Activated CD8-positive, alpha-beta memory T cell treated with anti-CD3 and anti-CD28 coated beads for 48 hours (primary cell): ENCODE results near the gene BPI.
"Not testable (repeated sequence)": the region's sequence is repeated elsewhere in the genome, so short reads cannot be mapped to it uniquely, and the experiment has no call there.

Experiments
- DNase-seq, 3 experiments: peaks; one replicate each; pipeline ENCODE4 v3.0.0-alpha.2; 2020; ENCODE audit warnings: low read depth in 2 of 3, low spot score in 2 of 3

Gene BPI

DNA sequence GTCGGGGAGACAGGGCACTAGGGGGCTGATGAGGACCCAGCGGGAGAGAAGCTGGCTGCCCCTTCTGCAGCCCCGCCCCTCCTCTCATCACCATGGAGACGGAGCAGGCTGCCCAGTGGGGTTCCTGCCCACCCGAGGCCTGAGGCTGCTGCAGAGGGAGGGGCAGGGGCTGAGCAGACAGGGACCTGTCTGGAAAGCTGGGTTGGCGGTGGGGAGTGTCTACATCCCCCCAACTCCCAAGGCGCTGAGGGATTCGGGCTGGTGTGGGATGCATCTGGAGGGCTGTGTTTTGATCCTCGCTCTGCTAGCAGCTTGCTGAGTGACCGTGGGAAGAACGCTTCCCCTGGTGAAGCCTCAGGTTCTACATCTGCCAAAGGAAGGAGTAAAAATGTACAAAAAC is 1.2 kb upstream of the BPI start:
- no peak for DNase-seq

GRCh38 chr20:38304845-38305447 is 990 bp downstream of the BPI start:
- DNase-seq = no peak

DNA sequence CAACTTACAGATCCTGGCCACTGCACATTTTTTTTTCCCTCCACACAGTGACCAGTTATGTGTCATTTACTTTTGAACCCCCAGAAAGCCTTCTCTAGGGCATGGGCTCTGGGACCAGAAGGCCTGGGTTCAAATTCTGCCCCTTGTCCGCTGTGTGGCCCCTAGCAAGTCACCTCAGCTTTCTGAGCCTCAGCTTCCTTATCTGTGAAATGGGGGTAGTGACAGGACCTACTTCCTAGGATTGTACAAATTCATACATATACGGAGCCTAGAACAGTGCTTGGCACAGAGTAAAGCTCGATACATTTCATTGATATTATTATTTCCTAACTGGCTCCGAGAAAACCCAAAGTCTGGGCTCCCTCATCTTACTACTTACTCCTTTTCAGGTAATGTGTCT is 1.6 kb downstream of the BPI start:
- DNase-seq = no peak

DNA sequence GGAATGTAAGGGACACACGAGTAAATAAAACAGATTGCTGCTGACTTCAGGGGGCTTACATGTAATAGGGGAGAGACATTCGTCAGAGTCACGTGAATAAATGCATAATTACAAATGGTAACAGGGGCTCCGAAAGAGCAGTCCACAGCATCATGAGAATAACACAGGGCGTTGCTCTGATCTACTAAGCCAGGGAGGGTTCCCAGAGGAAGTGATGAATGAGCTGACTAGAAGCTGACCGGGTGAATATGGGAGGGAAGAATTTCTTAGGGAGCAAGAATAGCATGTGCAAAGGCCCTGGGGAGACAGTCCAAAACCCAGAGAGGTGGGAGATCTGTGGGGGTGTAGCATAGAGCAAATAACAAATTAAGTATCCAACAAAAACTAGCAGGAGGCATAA is 2.4 kb downstream of the BPI start:
- DNase-seq = no peak

- no peak for DNase-seq
These were observed 3.6 kb downstream of the BPI start for GRCh38 chr20:38307371-38308046.

DNA sequence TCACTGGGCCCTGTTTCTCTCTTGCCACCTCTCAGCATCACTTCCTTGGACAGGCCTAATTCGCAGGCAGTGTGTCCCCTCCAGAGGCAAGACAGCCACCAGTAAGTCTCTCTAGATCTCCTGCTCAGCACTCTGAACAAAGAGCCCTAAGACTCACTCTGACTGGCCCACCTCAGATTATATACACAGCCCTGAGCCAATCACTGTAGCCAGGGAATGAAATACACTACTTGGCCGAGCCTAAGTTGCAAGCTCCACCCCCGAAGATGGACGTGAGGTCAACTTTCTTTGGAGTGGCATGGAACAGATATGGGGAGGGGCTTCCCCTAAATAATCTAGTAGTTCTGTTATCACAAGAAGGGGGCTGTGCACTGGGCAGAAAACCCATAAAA is 4.1 kb downstream of the BPI start:
- no peak for DNase-seq

- DNase-seq = no peak
These were observed 4.5 kb downstream of the BPI start for GRCh38 chr20:38308447-38308846.

DNA sequence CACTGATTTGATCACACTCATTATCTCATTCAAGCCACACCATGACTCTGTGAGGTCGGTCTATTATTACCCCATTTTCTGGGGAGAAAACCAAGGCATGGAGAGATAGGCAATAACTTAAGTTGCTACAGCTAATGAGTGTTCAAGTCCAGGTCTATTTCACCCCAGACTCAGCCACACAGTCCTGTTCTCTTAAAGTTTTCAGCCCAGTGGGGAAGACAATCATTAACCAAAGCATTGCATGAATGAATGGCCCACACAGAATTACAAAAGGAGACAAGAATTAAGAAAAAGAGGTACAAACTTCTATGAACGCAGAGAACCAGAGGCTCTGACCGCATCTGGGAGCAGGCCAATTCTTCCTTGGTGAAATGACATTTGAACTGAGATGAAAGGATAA is 7.1 kb downstream of the BPI start:
- no peak for DNase-seq

GRCh38 chr20:38311491-38311890 is 7.5 kb downstream of the BPI start:
- DNase-seq = no peak

DNA sequence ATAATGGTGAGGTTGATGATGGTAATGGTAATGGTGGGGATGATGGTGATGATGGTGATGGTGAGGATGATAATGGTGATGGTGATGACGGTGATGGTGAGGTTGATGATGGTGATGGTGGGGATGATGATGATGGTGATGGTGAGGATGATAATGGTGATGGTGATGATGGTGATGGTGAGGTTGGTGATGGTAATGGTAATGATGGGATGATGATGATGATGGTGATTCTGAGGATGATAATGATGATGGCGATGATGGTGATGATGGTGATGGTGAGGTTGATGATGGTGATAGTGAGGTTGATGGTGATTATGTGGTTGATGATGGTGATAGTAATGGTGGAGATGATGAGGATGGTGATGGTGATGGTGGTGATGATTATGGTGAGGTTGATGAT is 9.7 kb downstream of the BPI start:
- DNase-seq = no peak

GRCh38 chr20:38314350-38314749 is 10.4 kb downstream of the BPI start:
- DNase-seq = not testable (repeated sequence)

DNA sequence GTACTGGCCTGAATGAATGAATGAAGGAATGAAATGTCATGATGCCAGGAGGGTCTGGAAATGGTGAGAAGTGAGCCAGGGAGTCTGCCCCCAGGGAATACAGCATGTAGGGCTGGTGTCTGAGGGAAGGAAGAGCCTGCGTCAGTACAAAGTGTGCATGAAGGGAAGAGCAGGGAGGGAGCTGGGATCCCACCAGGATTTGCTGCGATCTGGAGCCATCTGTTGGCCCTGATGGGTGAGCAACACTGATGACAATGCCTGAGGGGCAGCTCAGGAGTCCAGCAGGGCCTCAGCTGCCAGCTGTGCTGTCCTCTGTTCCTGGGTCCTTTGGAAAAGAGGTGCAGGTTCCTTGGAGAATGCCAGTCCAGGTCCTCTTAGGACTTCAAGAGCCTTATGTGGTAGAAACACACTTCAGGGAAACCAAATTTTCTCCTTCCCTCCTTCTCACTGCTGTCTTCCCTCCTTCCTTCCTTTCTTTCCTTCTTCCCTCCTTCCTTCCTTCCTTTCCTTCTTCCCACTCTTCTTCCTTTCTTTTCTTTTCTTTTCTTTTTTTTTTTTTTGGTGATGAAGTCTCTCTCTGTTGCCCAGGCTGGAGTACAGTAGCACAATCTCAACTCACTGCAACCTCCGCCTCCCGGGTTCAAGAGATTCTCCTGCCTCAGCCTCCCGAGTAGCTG is 11.5 kb downstream of the BPI start:
- no peak for DNase-seq

- DNase-seq = no peak
These were observed 12.4 kb downstream of the BPI start for GRCh38 chr20:38316341-38316740.

GRCh38 chr20:38317422-38317821 is 13.5 kb downstream of the BPI start:
- DNase-seq = no peak

DNA sequence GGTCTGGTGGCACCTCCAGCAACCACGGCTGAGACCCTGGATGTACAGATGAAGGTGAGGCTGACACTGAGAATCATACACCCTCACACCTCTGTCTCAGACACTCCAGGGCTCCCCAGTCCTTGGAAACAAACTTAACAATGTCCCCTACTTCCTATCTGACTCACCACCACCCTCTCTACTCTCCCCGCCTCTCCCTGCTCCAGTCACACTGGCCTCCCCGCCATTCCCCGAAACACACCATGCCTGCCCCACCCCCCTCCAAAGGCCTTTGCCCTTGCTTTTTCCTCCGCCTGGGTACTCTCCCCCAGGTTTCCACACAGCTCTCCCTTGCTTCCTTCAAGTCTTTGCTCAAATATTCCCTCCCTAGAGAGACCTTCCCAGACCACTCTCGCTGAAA is 16.3 kb downstream of the BPI start:
- DNase-seq = no peak

DNA sequence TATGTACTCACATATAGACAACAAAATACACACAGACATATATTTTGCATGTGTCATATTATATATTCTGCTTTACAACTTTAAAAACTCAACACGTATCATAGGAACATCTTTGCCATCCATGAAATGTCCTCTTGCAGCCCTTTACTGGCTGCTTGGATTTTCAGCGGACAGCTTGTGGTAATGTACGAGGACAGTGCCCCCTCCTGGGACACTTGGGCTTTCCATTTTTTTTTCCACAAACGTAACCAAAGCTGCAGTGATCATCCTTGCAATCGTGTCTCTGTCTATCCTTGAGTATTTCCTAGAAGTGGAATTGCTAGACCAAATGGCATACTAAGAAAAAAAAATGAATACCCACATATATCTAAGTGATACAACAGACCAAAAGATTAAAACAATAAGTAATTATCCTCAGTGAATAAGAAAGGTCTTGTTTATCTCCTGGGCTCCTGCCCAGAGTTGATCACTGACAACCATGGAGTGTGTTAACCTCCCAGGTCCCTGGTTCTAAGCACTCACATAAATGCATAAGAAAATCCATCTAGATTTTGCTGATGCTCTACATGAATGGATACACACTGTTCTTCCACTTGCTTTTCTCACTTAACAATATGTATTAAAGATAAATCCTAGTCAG is 18.1 kb downstream of the BPI start:
- DNase-seq = no peak

DNA sequence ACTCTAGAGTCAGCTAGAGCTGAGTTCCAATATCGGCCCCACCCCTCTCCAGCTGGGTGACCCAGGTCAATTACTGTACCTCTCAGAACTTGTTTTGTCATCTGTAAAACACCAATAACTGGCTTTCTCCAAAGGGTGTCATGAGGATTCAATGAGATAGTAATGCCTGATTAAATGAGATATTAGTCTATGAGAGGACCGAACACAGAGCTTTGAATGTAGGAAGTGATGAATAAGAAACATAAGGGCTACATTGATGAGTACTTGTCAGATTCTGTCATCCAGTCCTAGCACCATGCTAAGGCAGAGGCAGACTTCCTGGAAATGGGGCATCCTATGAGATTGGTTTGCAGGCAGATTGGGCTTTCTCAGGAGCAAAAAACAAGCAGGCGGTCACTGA is 20.2 kb downstream of the BPI start:
- no peak for DNase-seq

GRCh38 chr20:38325167-38325566 is 21.2 kb downstream of the BPI start:
- no peak for DNase-seq

DNA sequence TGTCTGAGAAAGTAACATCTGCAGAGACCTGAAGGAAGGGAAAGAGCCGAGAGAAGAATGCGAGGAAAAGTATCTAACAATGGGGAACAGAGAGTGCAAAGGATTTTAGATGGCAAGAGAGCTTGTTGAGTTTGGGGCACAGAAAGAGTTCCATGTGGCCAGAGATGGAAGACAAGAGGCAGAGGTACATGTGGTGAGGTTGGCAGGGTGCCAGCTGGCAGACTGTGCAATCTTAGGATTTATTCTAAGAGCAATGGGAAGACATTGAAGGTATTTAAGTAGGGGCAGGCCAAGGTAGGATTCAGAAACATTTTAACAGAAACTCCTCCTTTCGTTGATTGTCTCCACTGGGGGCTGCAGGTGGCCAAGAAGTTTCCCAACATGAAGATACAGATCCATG is 21.9 kb downstream of the BPI start:
- no peak for DNase-seq

- no peak for DNase-seq
These were observed 22.4 kb downstream of the BPI start for GRCh38 chr20:38326309-38326708.

DNA sequence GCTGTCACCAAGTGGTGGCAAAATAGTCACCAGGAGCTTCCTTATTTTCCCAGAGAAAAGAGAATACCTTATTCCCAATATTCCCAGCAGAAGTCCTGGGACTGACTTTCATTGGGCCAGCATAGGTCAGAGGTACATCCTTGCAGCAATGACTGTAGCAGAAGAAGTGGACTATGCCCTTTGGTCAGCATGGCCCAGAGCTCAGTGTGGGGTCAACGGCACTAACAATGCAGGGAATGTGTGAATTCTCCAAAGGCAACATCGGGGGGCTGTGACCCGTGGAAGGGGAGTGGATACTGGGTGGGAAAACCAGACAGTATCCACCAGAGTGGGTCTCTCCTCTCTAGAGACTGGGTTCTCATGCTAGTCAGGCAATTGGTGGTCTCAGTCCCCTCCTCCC is 26.7 kb downstream of the BPI start:
- no peak for DNase-seq

GRCh38 chr20:38331245-38331644 is 27.3 kb downstream of the BPI start:
- DNase-seq = no peak
